WI38 (cell line): ENCODE data around the gene C20orf141.

Experiments
- H3K4me3 ChIP-seq: 2 replicates; pipeline ENCODE4 v1.5.1; 2011; ENCODE audit warnings: low read depth, mild to moderate bottlenecking, control low read depth, low read length
- TF ChIP-seq, protein P1 (sequence below): IDR thresholded peaks from 2 replicates; pipeline ENCODE4 v1.5.1; 2012; ENCODE audit warnings: low read depth, mild to moderate bottlenecking, control low read depth, low read length

C20orf141 gene

GRCh38 chr20:2800521-2801285, 14.1 kb upstream of the C20orf141 start, which contains the start of gene CPXM1:
TSS of gene CPXM1 (minus strand) at chr20:2800627. CDS start at chr20:2800572, 55 bp downstream.
- TF ChIP-seq, protein P1, sequence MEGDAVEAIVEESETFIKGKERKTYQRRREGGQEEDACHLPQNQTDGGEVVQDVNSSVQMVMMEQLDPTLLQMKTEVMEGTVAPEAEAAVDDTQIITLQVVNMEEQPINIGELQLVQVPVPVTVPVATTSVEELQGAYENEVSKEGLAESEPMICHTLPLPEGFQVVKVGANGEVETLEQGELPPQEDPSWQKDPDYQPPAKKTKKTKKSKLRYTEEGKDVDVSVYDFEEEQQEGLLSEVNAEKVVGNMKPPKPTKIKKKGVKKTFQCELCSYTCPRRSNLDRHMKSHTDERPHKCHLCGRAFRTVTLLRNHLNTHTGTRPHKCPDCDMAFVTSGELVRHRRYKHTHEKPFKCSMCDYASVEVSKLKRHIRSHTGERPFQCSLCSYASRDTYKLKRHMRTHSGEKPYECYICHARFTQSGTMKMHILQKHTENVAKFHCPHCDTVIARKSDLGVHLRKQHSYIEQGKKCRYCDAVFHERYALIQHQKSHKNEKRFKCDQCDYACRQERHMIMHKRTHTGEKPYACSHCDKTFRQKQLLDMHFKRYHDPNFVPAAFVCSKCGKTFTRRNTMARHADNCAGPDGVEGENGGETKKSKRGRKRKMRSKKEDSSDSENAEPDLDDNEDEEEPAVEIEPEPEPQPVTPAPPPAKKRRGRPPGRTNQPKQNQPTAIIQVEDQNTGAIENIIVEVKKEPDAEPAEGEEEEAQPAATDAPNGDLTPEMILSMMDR = no peak
- no peak within 1 kb of the TSS for H3K4me3 ChIP-seq

- no peak overlapping the region for H3K4me3 ChIP-seq
- TF ChIP-seq, protein P1 = no peak
These were observed 13.5 kb upstream of the C20orf141 start for GRCh38 chr20:2801286-2801728.

DNA sequence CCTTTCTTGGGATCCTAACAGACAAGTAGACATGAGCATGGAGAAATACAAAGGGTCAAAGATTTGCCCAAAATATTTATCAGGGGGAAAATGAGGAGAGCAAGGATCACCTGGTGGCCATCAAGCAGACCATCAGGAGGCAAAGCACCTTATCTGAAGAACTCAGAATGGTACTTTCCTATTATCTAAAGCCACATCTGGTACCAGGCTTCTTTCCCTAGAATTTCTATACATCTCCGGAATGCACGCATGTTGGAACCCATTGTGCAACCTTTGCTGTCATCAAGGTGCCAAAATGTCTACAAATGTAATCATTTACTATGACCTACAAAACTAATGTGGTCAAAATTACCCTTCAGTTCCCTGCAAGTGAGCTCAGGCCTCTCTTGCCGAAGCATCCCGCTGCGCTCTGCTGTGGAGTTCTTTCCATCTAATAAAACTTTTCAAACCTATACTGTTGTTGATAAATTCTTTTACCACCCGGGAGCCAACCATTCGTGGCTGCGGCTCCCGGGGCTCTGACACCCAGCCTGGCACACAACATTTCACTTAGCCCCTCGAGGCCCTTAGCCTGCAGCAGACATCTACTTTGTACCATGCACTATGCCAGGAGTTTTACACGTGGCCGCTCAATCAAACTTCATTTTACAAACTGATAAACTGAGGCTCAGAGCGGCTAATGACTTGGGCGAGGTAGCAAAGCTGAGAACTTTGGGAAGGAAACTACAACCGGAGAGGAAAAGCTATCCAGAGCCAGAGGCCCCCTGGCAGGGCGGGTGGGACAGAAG, 10.6 kb upstream of the C20orf141 start:
- no peak overlapping the region for H3K4me3 ChIP-seq
- TF ChIP-seq, protein P1 = no peak

DNA sequence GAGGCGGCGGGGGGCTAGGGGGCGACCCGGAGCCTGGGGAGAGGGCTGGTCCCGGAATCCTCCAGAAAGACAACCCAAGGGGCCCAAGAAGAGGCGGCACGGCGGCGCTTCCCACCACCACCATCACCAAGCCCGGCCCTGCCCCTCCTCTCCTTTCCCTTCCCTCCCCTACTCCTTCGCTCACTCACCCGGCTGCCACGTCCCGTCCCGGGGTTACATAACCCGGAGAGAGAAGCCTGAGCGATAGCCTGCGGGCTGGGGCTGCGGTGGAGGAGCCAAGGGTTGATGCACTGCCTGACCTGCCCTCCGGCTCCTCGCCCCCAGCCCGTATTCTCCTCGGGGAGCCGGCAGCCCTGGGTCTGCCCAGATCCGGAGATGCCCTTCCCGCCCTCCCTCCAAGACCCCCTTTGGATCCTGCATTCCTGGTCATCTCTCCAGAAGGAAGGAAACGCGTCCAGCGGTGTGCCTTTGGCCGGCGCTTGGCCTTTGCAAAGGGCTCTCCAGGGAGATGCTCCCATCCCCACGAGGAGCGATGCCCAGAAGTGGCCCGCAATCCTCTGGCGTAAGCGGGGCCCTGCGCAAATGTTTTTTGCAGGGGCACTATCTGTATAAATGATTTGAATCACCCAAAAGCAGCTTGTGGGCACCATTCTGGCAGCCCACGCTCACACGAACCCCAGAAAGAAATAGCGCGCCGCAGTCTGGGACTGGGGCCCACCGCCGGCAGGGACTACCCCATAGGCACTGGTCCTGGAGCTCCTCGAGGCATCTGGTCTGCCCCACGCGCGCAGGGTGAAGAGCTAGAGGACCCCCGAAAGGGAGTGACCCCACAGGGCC, 9.7 kb upstream of the C20orf141 start:
- TF ChIP-seq, protein P1 = no peak
- no peak overlapping the region for H3K4me3 ChIP-seq

DNA sequence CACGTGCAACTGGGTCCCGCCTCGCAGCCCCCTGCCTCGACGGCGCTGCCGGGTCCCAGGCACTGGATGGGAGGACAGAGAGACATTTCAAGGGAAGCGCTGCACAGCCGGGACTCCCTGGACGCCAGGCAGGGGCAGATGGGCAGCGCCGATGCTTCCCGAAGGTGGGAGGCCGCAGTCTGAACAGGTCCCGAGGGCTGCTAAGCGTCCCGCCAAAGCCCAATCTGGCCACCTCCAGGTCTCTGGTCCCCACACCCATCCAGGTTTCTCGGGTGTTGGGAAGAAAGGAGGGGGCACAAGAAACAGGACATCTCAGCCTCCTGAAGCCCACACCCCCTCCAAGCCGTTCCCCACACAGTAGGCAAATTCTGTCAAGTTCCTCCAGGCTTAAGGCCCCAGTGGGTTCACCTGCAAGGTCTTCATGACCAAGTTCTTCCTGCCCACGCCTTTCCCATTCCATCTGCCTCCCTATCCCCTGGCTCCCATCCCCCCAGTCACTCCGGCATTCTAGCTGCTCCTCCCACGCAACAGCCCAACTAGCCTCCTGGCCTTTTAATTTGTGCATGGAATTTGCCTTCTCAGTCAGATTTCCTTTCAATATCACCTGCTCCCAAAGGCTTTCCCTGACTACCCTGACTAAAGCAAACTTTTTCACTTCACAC, 9.0 kb upstream of the C20orf141 start:
- TF ChIP-seq, protein P1 = no peak
- no peak overlapping the region for H3K4me3 ChIP-seq

DNA sequence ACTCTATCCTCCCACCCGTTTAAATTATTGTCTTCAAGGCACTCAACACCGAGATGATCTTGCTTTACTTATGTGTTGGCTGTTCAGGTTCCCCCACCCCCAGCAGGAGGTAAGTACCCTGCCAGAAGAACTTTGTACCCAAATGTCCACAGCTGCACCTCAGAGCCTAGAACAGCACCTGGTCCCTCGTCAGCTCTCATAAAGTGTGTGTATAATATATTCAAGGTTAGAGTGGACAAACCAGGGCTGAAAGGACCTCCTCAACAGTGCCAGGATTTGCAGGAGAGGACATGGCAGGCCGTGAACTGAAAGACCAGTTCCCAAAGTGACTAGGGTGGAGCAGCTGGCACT, 8.5 kb upstream of the C20orf141 start:
- TF ChIP-seq, protein P1 = no peak
- no peak overlapping the region for H3K4me3 ChIP-seq
